D721Med (cell line): ENCODE data around the gene CCDC170.

Source experiments
- DNase-seq: peaks from one replicate; pipeline ENCODE4 v3.0.0; 2011; ENCODE audit warnings: low spot score; ENCODE audit not compliant: insufficient read length
- FAIRE-seq: peaks from 2 replicates; lab custom pipeline; 2011; peaks lifted over from hg19 to GRCh38; lab: Jason Lieb, UNC
- CTCF ChIP-seq: IDR thresholded peaks from 2 replicates; pipeline ENCODE4 v1.5.1; 2012; ENCODE audit warnings: mild to moderate bottlenecking, control low read depth; ENCODE audit not compliant: insufficient read depth; ENCODE audit errors: missing control alignments

Gene CCDC170

GRCh38 chr6:151634336-151634720, 140.5 kb downstream of the CCDC170 start:
- no peak for FAIRE-seq
- no peak for TF ChIP-seq CTCF
- DNase-seq: no peak

DNA sequence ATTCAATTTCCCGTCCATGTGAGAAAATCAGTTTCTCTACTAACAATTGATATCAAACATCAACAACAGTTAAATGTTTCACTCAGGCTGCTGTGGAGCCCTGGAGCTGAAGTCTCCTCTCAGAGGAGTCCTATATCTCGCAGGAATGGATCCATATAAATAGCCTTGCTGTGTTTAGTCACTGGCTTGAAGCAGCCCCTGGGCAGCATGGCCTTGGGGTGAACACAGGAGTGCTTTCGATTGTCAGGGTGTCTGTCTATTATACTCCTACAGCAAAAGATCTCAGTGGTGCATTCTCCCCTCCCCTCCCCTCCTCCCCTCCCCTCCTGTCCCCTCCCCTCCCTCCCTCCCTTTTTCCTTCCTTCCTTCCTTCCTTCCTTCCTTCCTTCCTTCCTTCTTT, 141.9 kb downstream of the CCDC170 start:
- no peak for DNase-seq
- no peak for TF ChIP-seq CTCF
- no peak for FAIRE-seq

DNA sequence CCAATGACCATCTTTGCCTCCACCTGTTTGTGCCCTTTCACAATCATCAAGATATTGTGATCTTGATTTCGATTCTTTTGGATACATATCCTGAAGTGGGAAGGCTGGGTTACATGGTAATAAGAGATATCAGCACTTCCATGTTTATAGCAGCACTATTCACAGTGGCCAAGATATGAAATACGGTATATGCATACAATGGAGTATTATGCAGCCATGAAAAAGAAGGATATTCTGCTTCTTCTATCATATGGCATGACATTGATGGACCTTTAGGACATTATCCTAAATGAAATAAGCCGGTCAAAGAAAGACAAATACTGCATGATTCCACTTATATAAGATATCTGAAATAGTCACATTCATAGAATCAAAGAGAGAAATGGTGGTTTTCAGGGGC, 144.0 kb downstream of the CCDC170 start:
- DNase-seq (no peak), FAIRE-seq (no peak)
- no peak for TF ChIP-seq CTCF

DNA sequence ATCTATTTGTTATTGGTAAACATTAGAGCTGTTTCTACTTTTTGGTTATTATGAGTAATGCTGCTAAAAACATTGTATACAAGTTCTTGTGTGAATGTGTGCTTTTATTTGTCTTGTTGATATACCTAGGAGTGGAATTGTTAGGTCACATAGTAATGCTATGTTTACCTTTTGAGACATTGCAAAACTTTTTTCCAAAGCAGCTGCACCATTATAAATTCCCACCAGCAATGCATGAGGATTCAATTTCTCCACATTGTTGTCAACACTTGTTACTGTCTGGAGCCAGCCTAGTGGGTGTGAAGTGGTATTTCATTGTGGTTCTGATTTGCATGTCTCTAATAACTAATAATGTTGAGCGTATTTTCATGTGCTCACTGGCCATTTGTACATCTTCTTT, 145.9 kb downstream of the CCDC170 start:
- no peak for TF ChIP-seq CTCF
- DNase-seq: no peak
- FAIRE-seq: no peak

- TF ChIP-seq CTCF: no peak
- DNase-seq (no peak), FAIRE-seq (no peak)
Measured at GRCh38 chr6:151641028-151641427, 147.2 kb downstream of the CCDC170 start.

DNA sequence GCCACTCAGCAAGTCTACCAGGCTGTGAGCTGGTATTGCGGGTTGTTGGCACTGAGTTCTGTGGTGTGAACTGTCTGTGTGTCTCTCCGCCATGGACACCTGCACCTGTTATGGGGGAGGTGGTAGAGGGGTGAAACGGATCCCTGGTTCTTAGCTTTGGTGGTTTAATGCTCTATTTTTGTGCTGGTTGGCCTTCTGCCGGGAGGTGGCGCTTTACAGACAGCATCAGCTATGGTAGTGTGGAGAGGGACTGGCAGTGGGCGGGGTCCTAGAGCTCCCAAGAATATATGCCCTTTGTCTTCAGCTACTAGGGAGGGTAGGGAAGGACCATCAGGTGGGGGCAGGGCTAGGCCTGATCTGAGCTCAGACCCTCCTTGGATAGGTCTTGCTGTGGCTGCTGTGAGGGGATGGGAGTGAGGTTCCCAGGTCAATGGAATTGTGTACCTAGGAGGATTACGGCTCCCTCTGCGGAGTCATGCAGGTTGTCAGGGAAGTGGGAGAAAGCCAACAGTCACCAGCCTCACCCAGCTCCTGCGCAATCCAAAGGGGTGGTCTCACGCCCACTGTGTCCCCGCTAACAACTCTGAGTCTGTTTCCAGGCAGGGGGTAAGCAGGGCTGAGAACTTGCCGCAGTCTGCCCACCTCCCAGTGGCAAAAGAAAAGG, 154.3 kb downstream of the CCDC170 start:
- TF ChIP-seq CTCF: peak; percentile 46
- FAIRE-seq (no peak), DNase-seq (no peak)

DNA sequence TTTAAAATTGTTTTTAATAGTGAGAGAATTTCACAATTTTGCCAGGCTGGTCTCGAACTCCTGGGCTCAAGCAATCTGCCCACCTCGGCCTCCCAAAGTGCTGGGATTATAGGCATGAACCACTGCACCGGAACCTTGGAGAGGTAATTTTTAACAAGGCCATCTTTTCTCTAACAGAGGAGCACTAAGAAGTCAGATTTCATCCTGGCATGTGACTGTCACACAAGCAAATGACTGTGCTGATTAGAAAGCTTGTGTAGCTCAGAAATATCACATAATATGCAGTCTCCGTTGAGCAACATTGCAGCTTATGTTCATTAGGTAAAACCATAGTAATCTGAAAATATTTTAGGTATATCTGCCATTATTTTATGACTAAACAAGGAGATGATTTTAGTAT, 156.0 kb downstream of the CCDC170 start:
- no peak for TF ChIP-seq CTCF
- DNase-seq (no peak), FAIRE-seq (no peak)
